GM12878 (cell line): ENCODE data around the gene ZFHX2. TPM values are rescaled to one million over a fixed set of nuclear protein-coding genes. Genes with fewer than 3 reads are reported as not detected.

Experiments used
- BMI1 ChIP-seq: fragments of 450-650 bp; IDR thresholded peaks from 2 replicates; pipeline ENCODE4 v1.6.1; 2016; ENCODE audit warnings: mild to moderate bottlenecking, moderate library complexity, borderline replicate concordance
- CBFB ChIP-seq: IDR thresholded peaks from 2 replicates; pipeline ENCODE4 v1.6.1; 2016; ENCODE audit warnings: antibody characterized with exemption, low read depth
- CHD2 ChIP-seq: IDR thresholded peaks from 2 replicates; pipeline ENCODE4 v1.6.1; 2011; ENCODE audit warnings: low read depth, low read length, improper control_type of control experiment, borderline replicate concordance
- CREM ChIP-seq: IDR thresholded peaks from 2 replicates; pipeline ENCODE4 v1.6.1; 2014; ENCODE audit warnings: antibody characterized with exemption, low read depth
- E2F4 ChIP-seq: IDR thresholded peaks from 2 replicates; pipeline ENCODE4 v1.6.1; 2012; ENCODE audit warnings: low read depth, low read length, improper control_type of control experiment
- EP300 ChIP-seq, 2 experiments: fragments of 150-350 bp in 1 of 2; IDR thresholded peaks; 2 replicates each; pipeline ENCODE4 v1.6.1; 2011 to 2012; ENCODE audit warnings: low read depth in 2 of 2, low read length in 2 of 2, borderline replicate concordance in 1 of 2, improper control_type of control experiment in 1 of 2, inconsistent platforms in 1 of 2; ENCODE audit not compliant: control insufficient read depth in 1 of 2
- ETV6 ChIP-seq, 2 experiments: fragments of 450-650 bp in 1 of 2; IDR thresholded peaks in 1 of 2; conservative IDR thresholded peaks in 1 of 2; 2 replicates each; pipeline ENCODE4 v1.6.1; 2014; ENCODE audit warnings: antibody characterized with exemption in 1 of 2, borderline replicate concordance in 1 of 2, low read depth in 1 of 2, mild to moderate bottlenecking in 1 of 2, moderate library complexity in 1 of 2
- HDGF ChIP-seq: fragments of 450-650 bp; IDR thresholded peaks from 2 replicates; pipeline ENCODE4 v1.6.1; 2016; ENCODE audit warnings: antibody characterized with exemption
- IKZF1 ChIP-seq: fragments of 450-650 bp; conservative IDR thresholded peaks from 2 replicates; pipeline ENCODE4 v1.6.1; 2017; ENCODE audit warnings: antibody characterized with exemption, mild to moderate bottlenecking
- IRF4 ChIP-seq: IDR thresholded peaks from 2 replicates; pipeline ENCODE4 v1.6.1; 2011; ENCODE audit warnings: low read depth, low read length
- IRF5 ChIP-seq: fragments of 450-650 bp; IDR thresholded peaks from 2 replicates; pipeline ENCODE4 v1.6.1; 2017; ENCODE audit warnings: borderline replicate concordance
- KAT2A ChIP-seq: conservative IDR thresholded peaks from 2 replicates; pipeline ENCODE4 v1.6.1; 2011; ENCODE audit warnings: low read depth, low read length; ENCODE audit not compliant: control insufficient read depth
- KLF5 ChIP-seq: fragments of 450-650 bp; IDR thresholded peaks from 2 replicates; pipeline ENCODE4 v1.6.1; 2014; ENCODE audit warnings: mild to moderate bottlenecking; ENCODE audit not compliant: partially characterized antibody
- MLLT1 ChIP-seq: fragments of 450-650 bp; IDR thresholded peaks from 2 replicates; pipeline ENCODE4 v1.6.1; 2016; ENCODE audit warnings: mild to moderate bottlenecking
- MTA2 ChIP-seq: fragments of 450-650 bp; IDR thresholded peaks from 2 replicates; pipeline ENCODE4 v1.6.1; 2016; ENCODE audit warnings: low read depth, mild to moderate bottlenecking, moderate library complexity
- MTA3 ChIP-seq: IDR thresholded peaks from 2 replicates; pipeline ENCODE4 v1.6.1; 2012; ENCODE audit warnings: low read length, inconsistent platforms, borderline replicate concordance
- MYB ChIP-seq: fragments of 150-350 bp; IDR thresholded peaks from 2 replicates; pipeline ENCODE4 v1.6.1; 2014; ENCODE audit warnings: mild to moderate bottlenecking, low read depth, low read length, borderline replicate concordance
- NFYB ChIP-seq: IDR thresholded peaks from 2 replicates; pipeline ENCODE4 v1.6.1; 2011; ENCODE audit warnings: low read depth, mild to moderate bottlenecking, low read length, improper control_type of control experiment, moderate library complexity; ENCODE audit not compliant: insufficient read depth
- NR2C2 ChIP-seq: IDR thresholded peaks from 2 replicates; pipeline ENCODE4 v1.6.1; 2011; ENCODE audit warnings: borderline replicate concordance, low read depth; ENCODE audit not compliant: control insufficient read depth, insufficient read length
- PAX8 ChIP-seq: fragments of 450-650 bp; IDR thresholded peaks from 2 replicates; pipeline ENCODE4 v1.6.1; 2017; ENCODE audit warnings: mild to moderate bottlenecking, moderate library complexity
- SIX5 ChIP-seq: IDR thresholded peaks from 2 replicates; pipeline ENCODE4 v1.6.1; 2011; ENCODE audit warnings: mild to moderate bottlenecking, low read depth, low read length, moderate library complexity; ENCODE audit not compliant: severe bottlenecking
- SREBF1 ChIP-seq: IDR thresholded peaks from 2 replicates; pipeline ENCODE4 v1.6.1; 2012; ENCODE audit warnings: mild to moderate bottlenecking, low read length
- STAT1 ChIP-seq: fragments of 450-650 bp; conservative IDR thresholded peaks from 2 replicates; pipeline ENCODE4 v1.6.1; 2014; ENCODE audit warnings: antibody characterized with exemption, mild to moderate bottlenecking
- TCF3 ChIP-seq: IDR thresholded peaks from 2 replicates; pipeline ENCODE4 v1.6.1; 2012; ENCODE audit warnings: low read depth, mild to moderate bottlenecking, low read length, borderline replicate concordance; ENCODE audit not compliant: insufficient read depth
- ZNF217 ChIP-seq: fragments of 450-650 bp; IDR thresholded peaks from 2 replicates; pipeline ENCODE4 v1.6.1; 2017; ENCODE audit warnings: antibody characterized with exemption, mild to moderate bottlenecking
- ZNF622 ChIP-seq: fragments of 450-650 bp; IDR thresholded peaks from 2 replicates; pipeline ENCODE4 v1.6.1; 2017; ENCODE audit warnings: mild to moderate bottlenecking, inconsistent platforms
- polyA plus RNA-seq, 11 experiments: library from polyadenylated mRNA; depleted of rRNA in 4 of 11; unstranded in 6 of 11; stranded (reverse) in 5 of 11; fragments of >200 nt; fragmentation: Nextera tagmentation in 4 of 11; fragmentation: Illumina TruSeq in 1 of 11; extraction: Ambion mirVana in 4 of 11; extraction: Trizol in 1 of 11; gene quantifications; 1 replicate in 1 of 11; 2 replicates in 10 of 11; pipeline versions ENCODE4 v1.2.1 to v1.2.3, GENCODE V29; 2011 to 2016; ENCODE audit warnings: inconsistent platforms in 2 of 11, missing spikeins in 2 of 11, low read depth in 1 of 11
- total RNA-seq, 4 experiments: library from RNA; depleted of rRNA in 3 of 4; stranded (reverse); fragments of >200 nt in 3 of 4; fragmentation: Illumina TruSeq in 1 of 4; extraction: Trizol in 1 of 4; gene quantifications; 2 replicates each; pipeline versions ENCODE4 v1.2.1 to v1.2.3, GENCODE V29; 2013 to 2021

ZFHX2 gene
- total and polyA plus RNA-seq, 10 of the 15 experiments (the other 5 are each of a cell fraction or from before 2014, with no cell fraction given) = 0.27 to 2.2 (median 0.55) TPM

GRCh38 chr14:23567186-23568020 lies 15.8 kb upstream of the ZFHX2 start, which contains the start of gene AP1G2 (continued):
- TF ChIP-seq BMI1 (no peak), CHD2 (0 out of 2 replicates have a peak, but pooled peaks have one; percentile 30), E2F4 (no peak), TCF3 (0 out of 2 replicates have a peak, but pooled peaks have one; percentile 36), CREM (no peak), MYB (no peak), MLLT1 (peak; percentile 88), IKZF1 (peak; percentile 93), CBFB (peak; percentile 55; the same call in 1 of the 2 replicates), SIX5 (no peak), PAX8 (no peak), KLF5 (no peak), IRF4 (0 out of 2 replicates have a peak, but pooled peaks have one; percentile 28), MTA2 (0 out of 2 replicates have a peak, but pooled peaks have one; percentile 35), ZNF622 (no peak), KAT2A (no peak), ZNF217 (no peak), NR2C2 (no peak), HDGF (peak; percentile 91), STAT1 (no peak), ETV6 (conservative IDR thresholded peaks at IDR 0.05 in 1 of 2, IDR thresholded peaks at IDR 0.05 in 1 of 2; ENCODE audit: borderline replicate concordance in 1 of 2, low read depth in 1 of 2) (no peak), NFYB (peak; percentile 26; the same call in 1 of the 2 replicates), SREBF1 (no peak), MTA3 (peak; percentile 65; the same call in 1 of the 2 replicates), IRF5 (no peak), EP300 (IDR thresholded peaks at IDR 0.05; ENCODE audit: borderline replicate concordance in 1 of 2, control insufficient read depth in 1 of 2, low read depth in 2 of 2, low read length in 2 of 2) (0 out of 4 replicates have a peak, but pooled peaks of 1 of the 2 experiments have one; percentile 31)
